GM19372 (cell line): ENCODE measurements around the gene MAP2K4.

Experiments used
- ATAC-seq: cut with Tn5 transposase; IDR thresholded peaks from one replicate; pipeline ENCODE4 v1.9.1; 2021; ENCODE audit warnings: mild to moderate bottlenecking, low read depth, moderate library complexity; ENCODE audit not compliant: unreplicated experiment

Gene MAP2K4

DNA sequence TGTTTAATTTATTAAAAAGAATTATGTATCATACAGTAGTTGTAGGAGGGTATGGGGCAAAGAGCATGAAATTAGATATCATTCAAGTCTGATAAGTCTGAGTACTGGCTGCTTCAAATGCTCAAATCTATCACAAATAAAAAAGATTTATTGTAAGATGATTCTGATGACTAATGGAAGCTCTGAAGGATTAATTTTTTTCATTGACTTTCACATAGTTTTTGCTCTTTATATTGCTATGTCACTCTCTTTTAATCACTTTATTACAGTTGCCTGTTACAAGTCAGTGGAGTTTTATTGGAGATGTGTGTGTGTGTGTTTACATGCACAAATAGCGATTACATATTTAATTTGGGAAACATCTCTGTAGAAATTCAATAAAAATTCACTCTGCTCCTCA is 15.0 kb downstream of the MAP2K4 start:
- no peak for ATAC-seq

DNA sequence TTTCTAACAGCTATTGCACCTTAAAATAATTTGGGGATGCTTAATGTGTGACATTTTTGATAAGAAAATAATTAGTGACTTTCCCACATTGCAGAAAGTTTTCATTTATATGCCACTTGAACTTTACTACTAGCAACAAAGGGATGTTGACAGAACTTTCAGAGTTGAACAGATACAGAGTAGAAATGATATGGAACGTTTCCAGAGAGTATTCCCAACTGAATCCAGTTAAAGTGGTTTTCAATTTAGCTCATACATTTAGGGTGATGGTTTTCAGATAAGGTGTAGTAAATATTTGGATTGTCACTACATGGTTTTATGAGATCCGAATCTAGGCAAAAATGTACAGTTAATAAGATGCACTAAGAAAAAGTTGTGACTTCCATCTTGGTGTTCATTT is 17.3 kb downstream of the MAP2K4 start:
- no peak for ATAC-seq

DNA sequence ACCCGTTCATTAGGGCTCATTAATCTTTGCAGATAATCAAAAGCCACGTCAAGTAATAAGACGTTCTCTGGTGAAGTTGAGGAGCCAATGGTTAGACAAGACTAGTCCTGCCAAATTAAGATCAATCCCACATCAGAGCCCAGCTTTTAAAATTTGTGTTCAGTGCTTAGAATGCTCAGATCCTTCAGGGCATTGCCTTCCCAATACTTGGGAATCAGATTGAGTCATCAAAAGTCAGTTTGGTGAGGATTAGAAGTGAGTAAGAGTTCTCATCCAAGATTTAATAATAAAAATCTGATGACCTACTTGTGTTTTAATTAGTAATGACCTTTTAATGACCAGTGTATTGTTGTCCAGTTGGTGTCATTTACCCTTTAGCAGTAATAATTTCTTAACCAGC is 19.8 kb downstream of the MAP2K4 start:
- no peak for ATAC-seq

DNA sequence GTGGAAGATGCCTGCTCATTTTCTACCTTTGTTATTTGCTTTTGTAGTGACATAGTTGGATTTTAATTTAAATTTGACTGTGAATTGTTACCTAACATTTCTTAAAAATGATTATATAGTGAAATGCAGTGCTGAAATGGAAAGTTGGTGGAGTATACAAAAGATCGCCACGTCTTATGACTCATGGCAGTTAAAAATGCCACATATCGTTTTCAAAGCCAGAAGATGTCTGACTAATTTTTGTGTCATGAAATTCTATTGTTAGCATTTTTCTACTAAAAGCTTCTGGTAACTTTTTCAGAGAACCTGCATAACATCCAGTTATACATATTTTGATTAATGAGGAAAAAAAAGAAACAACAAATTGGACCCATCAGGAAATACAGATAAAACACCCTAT is 20.6 kb downstream of the MAP2K4 start:
- ATAC-seq = no peak

DNA sequence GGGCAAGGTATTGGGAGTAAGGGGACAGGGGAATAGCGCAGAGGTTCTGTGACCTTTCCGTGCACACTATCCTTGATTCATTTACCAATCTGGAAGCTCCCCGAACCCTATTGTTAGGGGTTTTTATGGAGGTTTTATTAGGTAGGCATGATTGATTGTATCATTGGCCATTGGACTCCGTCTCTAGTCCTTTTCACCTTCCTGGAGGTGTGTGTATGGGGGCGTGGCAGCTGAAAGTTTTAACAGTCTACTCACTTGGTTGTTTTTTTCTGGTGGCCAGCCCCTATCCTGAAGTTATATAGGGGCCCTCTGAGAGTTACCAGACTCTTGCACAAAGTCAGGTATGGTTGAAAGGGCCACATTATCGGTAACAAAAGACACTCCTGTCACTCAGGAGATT is 23.0 kb downstream of the MAP2K4 start:
- no peak for ATAC-seq

DNA sequence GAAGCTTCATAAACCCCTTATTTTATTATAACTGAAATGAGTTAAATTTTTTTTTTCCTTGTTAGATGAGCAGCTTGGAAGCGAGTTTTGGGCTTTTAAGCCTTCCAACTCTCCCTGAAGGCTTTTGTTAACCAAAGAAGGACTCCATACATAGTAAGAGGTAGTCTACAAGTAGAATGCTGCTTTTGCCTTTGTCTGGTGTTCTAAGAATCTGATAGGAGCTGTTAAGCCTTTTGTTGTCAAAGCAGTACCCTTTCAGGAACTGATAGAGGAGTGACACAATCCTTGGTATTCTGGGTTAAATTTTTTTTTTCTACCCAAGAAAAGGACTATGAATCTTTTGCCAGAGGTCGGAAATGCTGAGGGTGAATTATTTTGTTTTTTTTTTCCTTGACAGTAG is 26.1 kb downstream of the MAP2K4 start:
- no peak for ATAC-seq

DNA sequence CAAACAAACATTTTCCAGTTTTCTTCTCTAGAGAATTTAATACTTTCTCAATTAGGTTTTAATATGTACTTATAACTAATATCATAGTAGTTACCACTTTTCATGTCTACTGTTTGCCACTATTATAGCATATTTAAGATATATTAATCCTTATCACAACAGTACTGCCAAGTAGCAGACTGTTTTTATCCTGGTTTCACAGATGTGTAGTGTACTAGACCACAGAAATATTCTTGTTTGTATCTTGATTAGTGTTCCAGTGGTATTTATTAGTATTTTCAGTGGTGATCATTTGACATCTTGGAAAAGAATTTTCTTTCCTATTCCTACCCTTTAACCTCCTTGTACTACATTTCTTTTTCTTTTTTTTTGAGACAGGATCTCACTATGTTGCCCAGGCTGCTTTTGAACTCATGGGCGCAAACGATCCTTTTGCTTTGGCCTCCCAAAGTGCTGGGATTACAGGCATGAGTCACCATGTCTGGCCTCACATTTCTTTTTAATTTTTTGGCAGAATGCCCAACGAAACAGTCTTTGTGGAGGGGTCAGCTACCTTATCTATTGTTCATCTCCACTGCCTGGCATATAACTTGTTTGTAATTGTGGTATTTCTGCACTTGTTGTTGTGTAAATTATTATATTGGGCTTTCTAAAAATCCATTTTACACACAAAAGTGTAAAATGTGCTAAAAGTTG is 27.2 kb downstream of the MAP2K4 start:
- no peak for ATAC-seq

DNA sequence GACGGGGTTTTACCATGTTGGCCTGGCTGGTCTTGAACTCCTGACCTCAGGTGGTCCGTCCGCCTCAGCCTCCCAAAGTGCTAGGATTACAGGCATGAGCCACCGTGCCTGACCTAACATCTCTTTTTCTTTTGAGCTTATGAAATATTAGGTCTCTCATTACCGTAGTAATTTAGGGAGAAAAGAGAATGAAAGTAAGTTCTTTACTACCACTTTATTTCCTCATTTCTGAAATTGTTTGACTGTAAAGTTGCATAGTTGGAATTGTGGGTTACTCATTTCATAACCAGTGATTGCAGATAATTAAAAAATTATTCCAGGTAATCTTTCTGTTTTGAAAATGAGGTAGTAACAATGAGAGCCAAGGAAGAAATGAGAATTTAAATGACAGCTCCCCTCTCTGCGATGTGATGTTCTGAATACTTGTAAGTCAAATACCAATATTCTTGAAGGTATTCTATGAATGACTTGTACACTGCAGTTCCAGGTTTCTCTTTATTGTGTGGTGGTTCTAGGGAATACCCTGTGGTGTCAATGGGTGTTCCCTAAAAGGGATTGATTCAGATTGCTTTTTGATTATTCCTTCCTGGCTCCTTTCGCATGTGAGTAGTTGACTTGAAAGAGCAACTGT is 28.3 kb downstream of the MAP2K4 start:
- no peak for ATAC-seq

DNA sequence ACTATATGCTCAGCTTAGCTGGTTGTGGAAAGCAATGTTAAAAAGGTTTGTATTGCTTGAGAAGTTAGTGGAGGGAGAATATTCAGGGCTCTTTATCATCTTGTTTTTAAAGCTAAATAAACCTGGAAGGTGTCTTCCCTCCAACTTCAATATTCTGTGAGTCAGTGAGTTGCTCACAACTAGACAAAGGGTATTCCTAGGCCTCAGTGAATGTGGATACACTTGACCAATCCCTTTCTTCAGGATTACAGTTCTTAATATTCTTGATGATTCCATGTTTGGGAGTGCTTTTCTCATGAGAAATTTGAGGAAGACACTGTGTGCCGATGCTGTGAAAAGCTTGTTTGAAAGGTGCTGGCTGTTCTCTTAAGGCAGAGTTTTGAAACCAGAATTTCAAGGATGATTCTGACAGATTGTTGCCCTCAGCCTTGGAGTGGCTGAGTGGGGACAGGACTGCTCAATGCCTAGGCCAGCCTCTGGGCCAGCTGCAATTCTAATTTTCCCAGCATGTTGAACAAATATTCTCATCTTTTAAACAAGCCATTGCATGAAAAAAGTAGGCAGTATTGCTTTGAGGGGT is 30.1 kb downstream of the MAP2K4 start:
- ATAC-seq = no peak

DNA sequence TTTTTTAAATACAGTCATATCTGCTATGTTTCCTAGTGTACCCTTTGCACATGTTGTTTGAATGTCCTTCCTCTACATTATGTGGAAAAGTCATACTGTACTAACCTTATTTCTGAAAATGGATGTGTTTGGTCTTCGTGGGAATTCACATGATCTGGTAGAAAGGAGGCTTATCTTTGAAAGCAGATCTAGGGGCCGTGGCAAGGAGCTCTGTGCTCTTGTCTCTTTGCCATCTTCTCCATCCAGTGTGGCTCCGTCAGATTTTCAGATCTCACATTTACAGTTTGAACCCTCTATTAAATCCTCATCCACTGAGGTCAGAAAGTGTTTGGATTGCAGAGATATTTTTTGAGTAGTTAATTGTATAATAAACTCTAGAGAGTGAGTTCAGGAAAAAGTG is 32.9 kb downstream of the MAP2K4 start:
- ATAC-seq = no peak

DNA sequence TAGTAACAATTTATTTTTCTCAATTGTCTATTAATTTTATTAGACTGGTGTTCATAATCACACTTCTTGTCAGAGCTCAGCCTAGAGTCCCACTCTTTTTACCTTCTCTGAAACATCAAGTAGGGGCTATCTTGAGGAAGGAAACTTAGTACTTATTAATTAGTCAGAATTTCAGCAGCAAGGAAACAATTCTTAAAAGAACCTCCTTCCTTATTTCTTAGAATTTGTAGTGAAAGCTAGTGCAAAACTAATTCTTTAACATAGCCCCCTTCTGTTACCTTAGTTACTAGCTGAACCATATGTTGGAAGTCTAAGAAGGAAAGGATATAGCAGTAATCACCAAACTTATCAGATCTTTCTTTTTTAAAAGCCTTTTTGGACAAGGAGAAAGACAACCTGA is 35.2 kb downstream of the MAP2K4 start:
- no peak for ATAC-seq

DNA sequence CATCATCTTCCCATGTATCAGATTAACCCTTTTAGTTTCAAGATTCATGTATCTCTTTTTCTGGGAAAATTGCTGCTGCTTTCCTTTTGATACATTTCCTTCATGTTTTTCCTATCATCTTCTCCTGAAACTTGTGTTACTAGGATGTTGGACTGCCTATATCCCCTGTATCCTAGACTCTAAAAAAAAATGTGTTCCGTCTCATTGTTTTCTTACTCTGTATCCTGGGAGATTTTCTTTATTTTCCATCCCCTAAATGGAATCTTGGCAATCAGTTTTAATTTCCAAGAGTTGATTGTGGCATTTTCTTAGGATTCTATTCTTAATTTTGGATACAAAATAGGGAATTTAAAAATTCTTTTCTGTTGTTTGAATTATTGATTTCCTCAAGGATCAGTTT is 36.8 kb downstream of the MAP2K4 start:
- ATAC-seq = no peak

DNA sequence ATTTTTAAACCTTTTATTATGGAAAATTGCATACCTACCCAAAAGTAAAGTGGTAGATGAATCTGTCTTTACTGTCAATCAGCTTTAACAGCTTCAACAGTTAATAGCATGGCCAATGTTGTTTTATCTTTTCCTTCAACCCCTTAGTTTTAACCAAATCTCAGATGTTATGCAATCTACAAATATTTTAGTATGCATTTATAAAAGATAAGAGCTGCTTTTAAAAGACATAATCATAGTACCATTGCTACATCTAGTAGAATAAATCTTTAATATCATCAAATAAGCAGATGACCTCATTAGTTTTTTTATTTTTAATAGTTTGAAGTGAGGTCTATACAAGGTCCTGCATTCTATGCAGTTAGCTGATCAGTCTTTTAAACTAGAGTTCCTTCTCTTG is 37.9 kb downstream of the MAP2K4 start:
- no peak for ATAC-seq

DNA sequence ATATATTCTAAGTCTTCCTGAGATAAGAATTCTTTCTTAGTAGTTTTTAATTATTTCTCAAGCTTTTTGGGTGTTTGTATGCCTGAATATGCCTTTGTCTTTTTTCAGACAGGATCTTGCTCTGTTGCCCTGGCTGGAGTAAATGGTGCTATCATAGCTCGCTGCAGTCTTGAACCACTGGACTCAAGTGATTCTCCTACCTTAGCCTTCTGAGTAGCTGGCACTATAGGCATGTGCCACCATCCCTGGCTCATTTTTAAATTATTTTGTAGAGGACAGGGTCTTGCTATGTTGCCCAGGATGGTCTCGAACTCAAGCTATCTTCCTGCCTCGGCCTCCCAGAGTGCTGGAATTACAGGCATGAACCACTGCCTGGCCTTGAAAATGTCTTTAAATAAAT is 41.6 kb downstream of the MAP2K4 start:
- no peak for ATAC-seq

DNA sequence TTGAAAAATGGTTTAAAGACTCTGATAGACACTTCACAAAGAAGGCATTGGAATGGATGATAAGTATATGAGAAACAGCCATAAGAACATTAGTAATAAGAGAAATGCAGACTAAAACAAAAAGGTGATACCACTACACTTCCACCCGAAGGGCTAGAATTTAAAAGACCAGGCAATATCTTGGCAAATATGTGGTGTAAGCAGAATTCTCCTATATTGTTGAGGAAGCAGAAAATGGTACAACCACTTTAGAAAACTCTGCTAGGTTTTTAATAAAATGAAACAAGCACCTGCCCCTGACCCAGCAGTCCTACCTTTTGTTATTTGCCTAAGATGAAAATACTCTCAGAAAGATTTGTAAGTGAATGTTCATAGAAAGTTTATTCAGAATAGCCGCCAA is 43.7 kb downstream of the MAP2K4 start:
- no peak for ATAC-seq

DNA sequence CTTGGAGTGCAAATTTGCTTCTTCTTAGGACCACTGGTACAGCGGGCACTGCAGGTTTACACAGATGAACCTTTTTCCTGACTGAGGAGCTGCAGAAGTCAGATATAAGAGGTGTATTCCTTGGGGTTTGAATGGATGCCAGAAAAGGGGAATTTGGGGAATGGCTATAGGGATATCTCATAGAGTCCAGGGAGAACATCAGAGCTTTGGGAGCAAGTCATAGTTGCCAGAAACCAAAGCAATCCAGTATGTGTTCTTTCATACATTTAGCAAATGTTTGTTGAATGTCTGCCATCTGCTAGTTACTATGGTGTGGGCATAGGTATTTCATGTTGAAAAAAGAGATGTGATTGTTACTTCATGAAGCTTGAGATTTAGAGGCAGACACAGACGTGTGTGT is 46.8 kb downstream of the MAP2K4 start:
- ATAC-seq = no peak

DNA sequence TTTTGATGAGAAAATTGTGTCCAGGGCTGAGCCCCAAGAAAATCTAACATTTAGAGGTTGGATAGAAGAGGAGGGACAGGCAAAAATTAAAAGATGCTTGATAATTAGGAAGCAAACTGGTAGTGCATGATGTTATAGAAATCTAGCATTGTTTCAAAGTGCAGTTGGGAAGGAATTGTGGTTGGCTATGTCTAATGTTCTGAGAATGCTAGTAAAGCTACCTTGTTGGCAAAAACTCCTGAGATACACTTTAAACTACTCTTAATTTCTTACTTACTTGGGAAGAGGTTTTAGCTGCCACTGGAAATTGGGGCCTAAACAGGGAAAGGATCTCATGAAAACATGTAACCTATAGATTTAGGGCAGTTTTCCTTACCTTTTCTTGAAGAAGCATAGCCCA is 48.3 kb downstream of the MAP2K4 start:
- ATAC-seq = no peak

DNA sequence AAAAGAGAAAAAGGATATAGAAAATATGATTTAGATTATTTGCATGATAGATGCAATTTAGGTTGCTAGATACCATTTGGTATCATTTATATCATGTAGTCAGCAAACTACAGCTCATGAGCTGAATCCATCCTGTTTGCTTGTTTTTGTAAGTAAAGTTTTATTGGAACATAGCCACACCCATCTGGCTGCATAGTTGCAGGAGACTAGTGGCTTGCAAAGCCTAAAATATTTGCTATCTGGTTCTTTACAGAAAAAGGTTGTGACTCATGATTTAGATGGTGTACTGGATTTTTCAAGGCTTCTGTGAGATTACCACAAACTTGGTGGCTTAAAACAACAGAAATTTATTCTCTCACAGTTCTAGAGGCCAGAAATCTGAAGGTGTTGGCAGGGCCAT is 49.9 kb downstream of the MAP2K4 start:
- no peak for ATAC-seq

DNA sequence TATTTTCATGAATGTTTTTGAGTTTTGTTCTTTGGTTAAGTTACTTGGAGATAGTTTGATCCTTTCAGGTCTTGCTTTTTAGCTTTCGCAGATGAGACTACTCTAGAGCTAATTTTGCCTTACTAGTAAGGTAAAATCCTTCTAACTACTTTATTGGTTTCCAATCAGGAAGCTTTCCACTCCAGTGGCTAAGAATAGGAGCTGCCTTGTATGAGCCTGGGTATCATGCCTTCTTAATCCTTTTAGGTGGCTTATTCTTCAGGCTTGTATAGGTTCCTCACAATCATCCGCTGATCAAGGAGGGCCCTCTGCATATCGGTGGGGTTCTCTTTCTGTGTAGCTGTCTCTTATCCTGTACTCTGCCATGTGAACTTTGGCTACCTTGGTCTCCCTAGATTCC is 53.7 kb downstream of the MAP2K4 start:
- ATAC-seq = no peak

DNA sequence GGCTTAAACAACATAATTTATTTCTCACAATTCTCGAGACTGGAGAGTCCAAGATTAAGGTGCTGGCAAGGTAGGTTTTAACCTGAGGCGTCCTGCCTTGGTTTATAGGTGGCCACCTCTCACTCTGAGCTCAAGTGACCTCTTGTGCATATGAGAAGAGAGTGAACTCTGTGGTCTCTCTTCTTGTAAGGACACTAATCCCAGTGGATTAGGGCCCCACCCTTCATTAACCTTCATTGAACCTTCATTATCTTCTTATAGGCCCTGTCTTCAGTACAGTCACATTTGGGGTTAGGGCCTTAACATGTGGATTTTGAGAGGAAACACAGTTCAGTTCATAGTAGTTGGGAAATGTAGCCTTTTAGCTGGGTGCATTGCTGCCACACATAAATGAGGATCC is 57.1 kb downstream of the MAP2K4 start:
- no peak for ATAC-seq

DNA sequence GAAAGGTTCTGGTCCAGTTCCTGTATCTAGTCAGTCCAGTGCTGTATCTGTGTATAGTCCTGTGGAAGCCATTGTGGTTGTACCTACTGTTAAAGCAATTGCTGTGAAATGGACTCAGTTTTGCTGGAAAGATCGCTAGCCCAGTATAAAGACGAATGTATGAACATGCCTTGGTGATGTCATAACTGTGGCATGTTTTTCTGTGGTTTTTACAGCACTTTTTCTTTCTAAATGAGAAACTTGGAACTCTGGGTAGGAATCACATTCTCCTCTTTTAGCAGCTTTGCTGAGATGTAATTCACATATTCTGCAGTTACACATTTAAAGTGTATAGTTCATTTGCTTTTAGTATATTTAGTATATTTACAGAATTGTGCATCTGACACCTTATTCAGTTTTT is 58.1 kb downstream of the MAP2K4 start:
- no peak for ATAC-seq

DNA sequence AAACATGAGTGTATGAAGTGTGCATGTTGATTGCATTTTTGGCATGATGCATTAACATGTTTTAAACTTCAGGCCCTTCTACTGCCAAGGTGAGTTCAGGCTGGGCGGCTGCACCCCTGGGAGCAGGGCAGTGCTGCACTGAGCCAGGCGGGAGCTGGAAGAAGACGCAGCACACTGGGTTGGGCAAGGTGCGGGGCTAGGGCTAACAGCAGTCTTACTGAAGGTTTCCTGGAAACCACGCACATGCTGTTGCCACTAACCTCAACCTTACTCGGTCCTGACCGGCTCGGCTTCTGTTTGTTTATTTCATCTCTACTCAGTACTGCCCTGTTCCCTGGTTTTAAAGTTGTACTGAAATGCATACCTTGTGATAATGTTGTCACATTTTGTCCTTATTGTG is 61.0 kb downstream of the MAP2K4 start:
- ATAC-seq = no peak
